SH-SY5Y (cell line): ENCODE measurements around the gene RNF208.

Experiments used
- GATA2 ChIP-seq: IDR thresholded peaks from 2 replicates; pipeline ENCODE4 v1.6.1; 2011; ENCODE audit warnings: mild to moderate bottlenecking, low read depth, low read length
- GATA3 ChIP-seq: IDR thresholded peaks from 2 replicates; pipeline ENCODE4 v1.6.1; 2011; ENCODE audit warnings: low read depth, mild to moderate bottlenecking, low read length, moderate library complexity

- TF ChIP-seq GATA2 (no peak), GATA3 (no peak)
Observed at GRCh38 chr9:137202966-137203365, 19.1 kb downstream of the RNF208 start.
